Pons (tissue), 1 donor: Measurements from ENCODE around the gene HSPB7.
"Not testable (repeated sequence)": the region's sequence is repeated elsewhere in the genome, so short reads cannot be mapped to it uniquely, and the experiment has no call there.

Experiments used
- DNase-seq: peaks from one replicate; pipeline ENCODE4 v3.0.0-alpha.2; 2016; ENCODE audit warnings: low spot score

HSPB7 gene

GRCh38 chr1:16021681-16022080 lies 3.8 kb upstream of the HSPB7 start, which contains the start of gene CLCNKA:
CLCNKA (plus strand) TSS chr1:16022036; CDS start chr1:16022620, 584 bp downstream.
- no peak for DNase-seq

GRCh38 chr1:16020878-16021277 lies 3.0 kb upstream of the HSPB7 start:
- not testable (repeated sequence) for DNase-seq

- DNase-seq = no peak
Measured at GRCh38 chr1:16020325-16020724, 2.5 kb upstream of the HSPB7 start.

GRCh38 chr1:16019644-16020277 lies 1.9 kb upstream of the HSPB7 start:
- no peak for DNase-seq

- DNase-seq = no peak
Measured at GRCh38 chr1:16018749-16019643, 1.2 kb upstream of the HSPB7 start.

- no peak for DNase-seq
Measured at GRCh38 chr1:16018308-16018707, 465 bp upstream of the HSPB7 start.

GRCh38 chr1:16017076-16017460 lies 775 bp downstream of the HSPB7 start:
- DNase-seq = no peak

- DNase-seq = no peak
Measured at GRCh38 chr1:16015960-16016901, 1.6 kb downstream of the HSPB7 start.

GRCh38 chr1:16015491-16015890 lies 2.4 kb downstream of the HSPB7 start:
- DNase-seq = no peak

- no peak for DNase-seq
Measured at GRCh38 chr1:16014509-16015482, 3.0 kb downstream of the HSPB7 start.

- no peak for DNase-seq
Measured at GRCh38 chr1:16013908-16014258, 4.0 kb downstream of the HSPB7 start.

GRCh38 chr1:16013220-16013907 lies 4.5 kb downstream of the HSPB7 start:
- DNase-seq = no peak

- no peak for DNase-seq
Measured at GRCh38 chr1:16012590-16013219, 5.1 kb downstream of the HSPB7 start.

- no peak for DNase-seq
Measured at GRCh38 chr1:16011936-16012589, 5.8 kb downstream of the HSPB7 start.

- no peak for DNase-seq
Measured at GRCh38 chr1:16010837-16011236, 7.0 kb downstream of the HSPB7 start.

GRCh38 chr1:16009678-16010077 lies 8.2 kb downstream of the HSPB7 start:
- DNase-seq = no peak

GRCh38 chr1:16009030-16009460 lies 8.8 kb downstream of the HSPB7 start:
- DNase-seq = peak; percentile 61

- DNase-seq = no peak
Measured at GRCh38 chr1:16007671-16008341, 10.0 kb downstream of the HSPB7 start.
